Lower leg skin (tissue), 4 donors: Measurements from ENCODE around the gene TMPRSS13. TPM values are rescaled to one million over a fixed set of nuclear protein-coding genes. Genes with fewer than 3 reads are reported as not detected.

Source experiments
- DNase-seq, 2 donors: peaks; one replicate each; pipeline ENCODE4 v3.0.0-alpha.2; 2019; ENCODE audit warnings: low spot score in 2 of 2
- H3K4me3 ChIP-seq: fragments of 200-600 bp; sonication (generic); 2 replicates; pipeline ENCODE4 v1.5.1; 2017; ENCODE audit warnings: mild to moderate bottlenecking, low read depth; ENCODE audit not compliant: poor library complexity, severe bottlenecking
- POLR2A ChIP-seq, 2 donors: fragments of 450-650 bp; IDR thresholded peaks; one replicate each; pipeline ENCODE4 v1.6.1; 2016 to 2017; ENCODE audit warnings: antibody characterized with exemption in 2 of 2, mild to moderate bottlenecking in 1 of 2, moderate library complexity in 1 of 2
- WGBS, 2 donors: methylation state at CpG; one replicate each; pipeline ENCODE4 v1.1.5; 2018; 5-methylcytosine and 5-hydroxymethylcytosine counted together
- intact Hi-C: fragments of 100-400 bp; cut with DNase I; formaldehyde crosslinking; loops from one replicate; pipeline ENCODE4 v1.15.0; 2023; ENCODE audit warnings: low total_unique reads
- total RNA-seq, 4 donors: library from RNA; depleted of rRNA; stranded (reverse); fragments of >200 nt; gene quantifications; one replicate each; pipeline ENCODE4 v1.1.0, GENCODE V29; 2016
- TF ChIP-seq, protein P1 (sequence below), 3 donors: fragments of 450-650 bp; IDR thresholded peaks; one replicate each; pipeline ENCODE4 v1.5.1; 2016; ENCODE audit warnings: antibody characterized with exemption in 3 of 3, mild to moderate bottlenecking in 3 of 3, moderate library complexity in 2 of 3

TMPRSS13 gene
- total RNA-seq, 4 donors from 2014 or later: 100 to 171 (median 127) TPM

DNA sequence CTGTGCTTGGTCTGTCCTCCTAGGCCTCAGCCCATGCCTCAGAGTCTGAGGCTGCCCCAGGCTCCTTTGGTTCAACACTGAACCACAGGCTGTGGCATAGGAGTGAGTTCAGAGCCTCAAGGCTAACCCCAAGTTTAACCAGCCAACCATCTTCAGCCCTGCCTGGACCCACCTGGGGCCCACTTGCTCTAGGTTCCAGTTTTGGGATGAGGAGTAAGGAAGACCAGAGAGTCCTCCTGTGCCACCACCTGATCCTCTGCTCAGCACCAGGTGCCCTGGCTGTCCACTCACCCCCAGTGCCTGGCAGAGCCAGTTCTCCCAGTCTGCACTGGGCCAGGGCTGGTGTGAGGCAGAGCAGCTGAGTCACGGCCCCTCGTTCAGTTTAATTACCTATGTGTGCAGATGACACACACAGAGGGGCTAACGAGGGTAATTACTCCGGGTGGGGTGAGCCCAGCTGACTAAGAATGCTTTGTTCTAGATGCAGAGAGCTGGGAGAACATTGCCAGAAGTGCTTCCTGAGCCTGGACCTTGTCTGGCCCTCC, 12.0 kb upstream of the TMPRSS13 start:
- H3K4me3 ChIP-seq: no peak overlapping the region
- WGBS, 2 donors: 51 to 78% methylated on average over 4 of the region's 4 CpGs
- peak; percentile 15 to 66 for DNase-seq
- intact Hi-C loops: loop anchor here (10.0 kb wide), 1 partner anchor 114 kb away; no protein-coding TSS in a partner anchor
- TF ChIP-seq, protein P1, sequence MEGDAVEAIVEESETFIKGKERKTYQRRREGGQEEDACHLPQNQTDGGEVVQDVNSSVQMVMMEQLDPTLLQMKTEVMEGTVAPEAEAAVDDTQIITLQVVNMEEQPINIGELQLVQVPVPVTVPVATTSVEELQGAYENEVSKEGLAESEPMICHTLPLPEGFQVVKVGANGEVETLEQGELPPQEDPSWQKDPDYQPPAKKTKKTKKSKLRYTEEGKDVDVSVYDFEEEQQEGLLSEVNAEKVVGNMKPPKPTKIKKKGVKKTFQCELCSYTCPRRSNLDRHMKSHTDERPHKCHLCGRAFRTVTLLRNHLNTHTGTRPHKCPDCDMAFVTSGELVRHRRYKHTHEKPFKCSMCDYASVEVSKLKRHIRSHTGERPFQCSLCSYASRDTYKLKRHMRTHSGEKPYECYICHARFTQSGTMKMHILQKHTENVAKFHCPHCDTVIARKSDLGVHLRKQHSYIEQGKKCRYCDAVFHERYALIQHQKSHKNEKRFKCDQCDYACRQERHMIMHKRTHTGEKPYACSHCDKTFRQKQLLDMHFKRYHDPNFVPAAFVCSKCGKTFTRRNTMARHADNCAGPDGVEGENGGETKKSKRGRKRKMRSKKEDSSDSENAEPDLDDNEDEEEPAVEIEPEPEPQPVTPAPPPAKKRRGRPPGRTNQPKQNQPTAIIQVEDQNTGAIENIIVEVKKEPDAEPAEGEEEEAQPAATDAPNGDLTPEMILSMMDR (IDR thresholded peaks at IDR 0.05): no peak
- TF ChIP-seq POLR2A (IDR thresholded peaks at IDR 0.05): no peak

DNA sequence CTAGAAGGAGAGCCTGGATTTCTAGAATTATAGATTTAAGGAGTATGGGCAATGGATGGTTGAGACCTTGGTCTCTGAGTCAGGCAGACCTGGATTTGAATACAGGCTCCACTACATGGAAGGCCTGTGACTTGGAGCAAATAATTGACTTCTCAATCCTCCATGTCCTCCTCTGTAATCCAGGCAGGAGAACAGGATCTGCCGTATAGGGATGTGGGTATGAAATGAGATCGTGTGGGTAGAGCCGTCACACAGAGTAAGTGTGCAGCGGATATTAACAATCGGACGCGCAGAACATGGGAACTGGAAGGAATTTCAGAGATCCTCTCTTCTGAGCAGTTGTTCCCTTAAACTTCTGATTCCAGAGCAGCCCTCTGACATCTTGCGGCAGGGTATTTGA, 11.5 kb upstream of the TMPRSS13 start:
- peak in 1 of 2 donors; percentile 4 for DNase-seq
- intact Hi-C loops: loop anchor here (10.0 kb wide), 1 partner anchor 114 kb away; no protein-coding TSS in a partner anchor
- H3K4me3 ChIP-seq: no peak overlapping the region
- 88 to 93% methylated on average over 8 of the region's 8 CpGs for WGBS, 2 donors
- TF ChIP-seq, protein P1 (IDR thresholded peaks at IDR 0.05): no peak
- TF ChIP-seq POLR2A (IDR thresholded peaks at IDR 0.05): no peak

DNA sequence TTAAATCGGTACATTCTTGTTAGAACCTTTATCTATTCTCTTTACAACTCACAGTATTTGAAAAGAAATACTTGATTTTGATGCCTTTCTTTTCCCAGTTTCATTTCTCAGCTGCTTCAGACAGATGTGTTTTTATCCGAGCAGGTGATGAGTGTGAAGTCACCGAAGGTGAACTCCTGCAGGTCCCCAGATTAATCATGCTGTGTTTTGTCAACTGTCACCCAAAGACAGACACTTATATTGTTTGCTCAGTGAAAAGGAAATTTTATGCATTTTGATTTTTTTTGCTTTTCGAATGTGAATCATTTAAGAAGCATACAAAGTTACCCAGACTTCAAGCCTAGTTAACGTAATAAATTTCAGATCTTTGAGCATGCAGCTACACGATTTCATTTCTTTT, 7.8 kb upstream of the TMPRSS13 start:
- no peak for DNase-seq
- intact Hi-C loops: no loop called here
- 45 to 48% methylated on average over 6 of the region's 6 CpGs for WGBS, 2 donors
- TF ChIP-seq, protein P1 (IDR thresholded peaks at IDR 0.05): no peak
- TF ChIP-seq POLR2A (IDR thresholded peaks at IDR 0.05): no peak
- no peak overlapping the region for H3K4me3 ChIP-seq

DNA sequence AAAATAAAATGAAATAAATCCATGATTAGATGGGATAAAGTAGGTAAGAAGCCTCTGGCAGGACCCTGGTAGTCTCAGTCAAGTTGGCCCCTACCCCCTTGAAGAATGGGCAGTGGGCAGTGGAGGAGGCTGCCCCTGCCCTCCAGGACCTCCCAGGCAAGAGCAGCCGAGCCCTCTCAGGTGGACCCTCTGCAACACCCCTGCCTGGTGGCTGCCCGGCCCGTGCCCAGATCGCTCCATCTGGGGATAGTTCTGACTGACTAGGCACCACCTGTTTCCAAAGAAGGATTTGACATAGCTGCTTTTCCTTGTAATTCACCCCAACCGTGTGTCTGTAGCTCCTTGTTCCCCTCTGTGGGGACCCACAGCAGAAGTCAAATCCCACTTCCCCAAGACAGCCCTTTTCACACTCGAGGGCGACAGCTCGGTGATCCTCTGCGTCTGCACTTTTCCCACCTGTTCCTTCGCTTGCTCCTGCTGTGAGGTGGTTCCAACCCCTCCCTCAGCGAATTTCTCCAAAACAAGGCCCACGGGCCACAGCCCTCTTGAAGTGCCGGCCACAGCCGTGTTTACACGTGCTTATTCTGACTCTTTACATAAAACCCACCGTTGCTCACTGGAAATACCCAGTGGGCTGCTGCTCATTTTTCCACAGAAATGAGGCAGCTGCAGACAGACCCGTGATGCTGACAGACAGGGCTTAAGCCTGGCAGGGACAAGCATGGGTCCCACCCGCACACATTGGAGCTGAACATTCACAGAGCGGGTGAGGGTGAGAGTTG, 5.5 kb upstream of the TMPRSS13 start:
- TF ChIP-seq, protein P1 (IDR thresholded peaks at IDR 0.05): no peak
- no peak for TF ChIP-seq POLR2A (IDR thresholded peaks at IDR 0.05)
- DNase-seq: peak in 1 of 2 donors; percentile 56
- intact Hi-C loops: no loop called here
- 77 to 81% methylated on average over 19 of the region's 19 CpGs for WGBS, 2 donors
- no peak overlapping the region for H3K4me3 ChIP-seq

DNA sequence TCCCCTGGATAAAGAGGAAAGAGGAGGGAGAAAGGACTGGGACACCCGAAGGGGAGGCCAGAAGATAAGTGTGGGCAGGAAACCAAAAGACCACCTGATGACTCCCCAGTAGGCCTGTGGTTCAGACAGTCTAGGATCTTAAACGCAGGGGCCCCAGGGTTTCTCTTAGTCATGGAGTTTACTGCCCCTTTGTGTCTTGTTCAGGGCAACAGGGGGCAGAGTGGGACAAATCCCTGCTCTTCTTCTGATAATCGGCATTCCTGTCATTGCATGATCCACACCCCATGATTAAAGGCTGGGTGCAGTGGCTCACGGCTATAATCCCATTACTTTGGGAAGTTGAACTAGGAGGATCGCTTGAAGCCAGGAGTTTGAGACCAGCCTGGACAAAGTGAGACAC, 4.7 kb upstream of the TMPRSS13 start:
- WGBS, 2 donors: 75 to 84% methylated on average over 5 of the region's 5 CpGs
- TF ChIP-seq, protein P1 (IDR thresholded peaks at IDR 0.05): no peak
- TF ChIP-seq POLR2A (IDR thresholded peaks at IDR 0.05): no peak
- no peak overlapping the region for H3K4me3 ChIP-seq
- peak in 1 of 2 donors; percentile 61 for DNase-seq
- intact Hi-C loops: no loop called here
